ENCODE measurements around the gene MYBPC3.
A peak's percentile ranks its signal among the peaks of the same experiment; 100 is the strongest.

The MYBPC3 gene

DNA sequence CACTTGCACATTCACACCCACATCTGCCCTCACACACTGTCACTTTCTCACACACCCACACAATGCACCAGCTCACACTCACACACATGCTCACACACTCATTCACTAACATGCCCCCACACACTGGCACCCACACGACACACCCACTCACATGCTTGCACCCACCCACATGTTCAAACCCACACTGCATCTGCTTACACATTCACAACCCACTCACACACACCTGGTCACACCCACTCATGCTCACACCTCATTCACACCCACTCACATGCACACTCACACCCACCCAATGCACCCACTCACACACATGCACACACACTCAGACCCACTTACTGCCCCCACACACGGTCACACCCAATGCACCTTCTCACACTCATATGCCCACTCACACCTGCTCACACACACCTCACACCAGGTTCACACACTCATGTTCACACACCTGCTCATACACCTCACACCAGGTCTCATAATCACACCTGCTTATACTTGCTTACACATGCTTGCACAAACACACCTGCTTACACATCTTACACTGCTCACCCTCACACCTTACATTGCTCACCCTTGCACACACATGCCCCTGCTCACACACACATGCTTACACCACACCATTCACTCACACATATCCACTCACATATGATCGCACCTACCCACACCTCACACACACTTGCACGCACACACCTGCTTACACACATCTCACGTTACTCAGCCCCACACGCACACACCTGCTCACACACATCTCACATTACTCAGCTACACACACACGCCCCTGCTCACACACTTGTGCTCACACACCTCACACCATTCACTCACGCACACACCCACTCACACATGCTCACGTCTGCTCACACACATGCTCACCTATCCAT is 3.9 kb upstream of the MYBPC3 start:
- H4K91ac ChIP-seq (ENCODE audit: low read depth, low read length): no peak overlapping the region
- no peak overlapping the region for H4K8ac ChIP-seq (ENCODE audit: low read depth, low read length)
- H3K79me1 ChIP-seq (ENCODE audit: low read length): no peaks in the 10 kb centered on the region
- H2AK5ac ChIP-seq (ENCODE audit: low read length): no peak overlapping the region
- no peak overlapping the region for H2BK5ac ChIP-seq (ENCODE audit: low read depth, low read length, poor library complexity)
- H3K36me3 ChIP-seq (ENCODE audit: control insufficient read depth in 1 of 2, insufficient read depth in 2 of 2, low read length in 2 of 2): no peaks in the 10 kb centered on the region
- H3K4me1 ChIP-seq (ENCODE audit: control insufficient read depth in 1 of 2, insufficient read depth in 2 of 2, low read length in 2 of 2): peaks cover 0 to 6% of the 10 kb centered on the region in 2 experiments
- H3K79me2 ChIP-seq (ENCODE audit: control insufficient read depth, insufficient read depth, low read length, poor library complexity): no peaks in the 10 kb centered on the region
- no peak overlapping the region for H3K4me2 ChIP-seq (ENCODE audit: low read length)
- H2BK120ac ChIP-seq (ENCODE audit: insufficient read depth, low read length, poor library complexity): no peak overlapping the region
- H3K9me3 ChIP-seq (ENCODE audit: insufficient read depth, low read depth, low read length): peaks cover 22% of the 10 kb centered on the region
- H3K9ac ChIP-seq (ENCODE audit: low read length): no peak overlapping the region
- no peak overlapping the region for H2BK12ac ChIP-seq (ENCODE audit: low read length)
- H3K4me3 ChIP-seq (ENCODE audit: low read depth, low read length): peak overlapping the region; percentile 13
- no peak overlapping the region for H4K12ac ChIP-seq (ENCODE audit: low read depth, low read length)
- peak overlapping the region; percentile 8 for H3K23ac ChIP-seq (ENCODE audit: low read length)
- no peak for DNase-seq
- H3K27ac ChIP-seq (ENCODE audit: low read depth, low read length): no peak overlapping the region
- H3K4ac ChIP-seq (ENCODE audit: low read depth, low read length): no peak overlapping the region
- no peak overlapping the region for H3K18ac ChIP-seq (ENCODE audit: low read length)
- no peak overlapping the region for H3K14ac ChIP-seq (ENCODE audit: low read length)
- 100% methylated on average over 3 of the region's 9 CpGs for WGBS (ENCODE audit: extremely low coverage, insufficient coverage, insufficient read length)
- H2AFZ ChIP-seq (ENCODE audit: insufficient read depth, low read length, poor library complexity): no peak overlapping the region
- no peaks in the 10 kb centered on the region for H3K27me3 ChIP-seq (ENCODE audit: insufficient read depth, low read length)

DNA sequence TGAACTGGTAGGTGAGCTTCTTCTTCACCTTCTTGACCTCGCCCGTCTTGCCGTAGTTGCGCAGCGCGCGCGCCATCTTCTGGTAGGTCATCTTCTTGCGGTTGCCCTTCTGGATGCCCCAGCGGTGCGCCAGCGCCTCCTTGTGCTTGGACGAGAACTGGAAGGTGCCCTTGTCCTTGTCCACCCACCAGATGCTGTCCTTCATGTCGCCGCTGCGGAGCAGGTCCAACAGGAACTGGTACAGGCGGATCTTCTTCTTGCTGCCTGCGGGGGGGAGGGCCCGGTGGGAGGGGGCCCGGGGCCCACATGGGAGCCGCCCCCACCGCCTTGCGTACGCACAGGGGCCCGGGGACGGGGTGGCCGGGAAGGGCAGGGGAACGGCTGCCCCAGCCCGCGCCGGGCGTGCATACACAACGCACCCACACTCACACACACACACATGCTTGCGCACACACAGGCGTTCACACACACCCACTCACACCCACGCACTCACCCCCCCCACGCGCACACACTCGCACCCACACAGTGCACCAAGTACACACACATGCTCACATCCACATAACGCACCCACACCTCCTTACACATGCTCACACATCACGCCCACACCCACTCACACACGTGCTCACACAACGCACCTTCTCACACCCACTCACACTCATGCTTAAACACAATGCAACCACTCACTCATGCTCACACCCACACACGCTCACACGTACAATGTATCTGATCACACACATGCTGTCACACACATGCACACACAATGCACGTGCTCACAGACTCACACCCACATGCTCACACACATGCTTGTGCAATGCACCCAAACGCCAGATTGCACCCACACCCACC is 3.0 kb upstream of the MYBPC3 start:
- H3K4me1 ChIP-seq (ENCODE audit: control insufficient read depth in 1 of 2, insufficient read depth in 2 of 2, low read length in 2 of 2): peaks cover 0 to 6% of the 10 kb centered on the region in 2 experiments
- no peaks in the 10 kb centered on the region for H3K79me1 ChIP-seq (ENCODE audit: low read length)
- H3K36me3 ChIP-seq (ENCODE audit: control insufficient read depth in 1 of 2, insufficient read depth in 2 of 2, low read length in 2 of 2): no peaks in the 10 kb centered on the region
- H3K23ac ChIP-seq (ENCODE audit: low read length): no peak overlapping the region
- no peak overlapping the region for H3K18ac ChIP-seq (ENCODE audit: low read length)
- H3K14ac ChIP-seq (ENCODE audit: low read length): no peak overlapping the region
- H4K12ac ChIP-seq (ENCODE audit: low read depth, low read length): no peak overlapping the region
- no peak overlapping the region for H3K4ac ChIP-seq (ENCODE audit: low read depth, low read length)
- H2AK5ac ChIP-seq (ENCODE audit: low read length): no peak overlapping the region
- no peak overlapping the region for H2BK120ac ChIP-seq (ENCODE audit: insufficient read depth, low read length, poor library complexity)
- no peak overlapping the region for H3K27ac ChIP-seq (ENCODE audit: low read depth, low read length)
- H3K79me2 ChIP-seq (ENCODE audit: control insufficient read depth, insufficient read depth, low read length, poor library complexity): no peaks in the 10 kb centered on the region
- peak overlapping the region; percentile 63 for H3K4me2 ChIP-seq (ENCODE audit: low read length)
- H3K4me3 ChIP-seq (ENCODE audit: low read depth, low read length): peak overlapping the region; percentile 57
- 100% methylated on average over 2 of the region's 47 CpGs for WGBS (ENCODE audit: extremely low coverage, insufficient coverage, insufficient read length)
- DNase-seq: peak; percentile 94 to 99
- H4K91ac ChIP-seq (ENCODE audit: low read depth, low read length): peak overlapping the region; percentile 65
- H3K27me3 ChIP-seq (ENCODE audit: insufficient read depth, low read length): no peaks in the 10 kb centered on the region
- H3K9me3 ChIP-seq (ENCODE audit: insufficient read depth, low read depth, low read length): peaks cover 22% of the 10 kb centered on the region
- H2BK12ac ChIP-seq (ENCODE audit: low read length): no peak overlapping the region
- no peak overlapping the region for H2AFZ ChIP-seq (ENCODE audit: insufficient read depth, low read length, poor library complexity)
- H4K8ac ChIP-seq (ENCODE audit: low read depth, low read length): no peak overlapping the region
- H2BK5ac ChIP-seq (ENCODE audit: low read depth, low read length, poor library complexity): no peak overlapping the region
- H3K9ac ChIP-seq (ENCODE audit: low read length): no peak overlapping the region

DNA sequence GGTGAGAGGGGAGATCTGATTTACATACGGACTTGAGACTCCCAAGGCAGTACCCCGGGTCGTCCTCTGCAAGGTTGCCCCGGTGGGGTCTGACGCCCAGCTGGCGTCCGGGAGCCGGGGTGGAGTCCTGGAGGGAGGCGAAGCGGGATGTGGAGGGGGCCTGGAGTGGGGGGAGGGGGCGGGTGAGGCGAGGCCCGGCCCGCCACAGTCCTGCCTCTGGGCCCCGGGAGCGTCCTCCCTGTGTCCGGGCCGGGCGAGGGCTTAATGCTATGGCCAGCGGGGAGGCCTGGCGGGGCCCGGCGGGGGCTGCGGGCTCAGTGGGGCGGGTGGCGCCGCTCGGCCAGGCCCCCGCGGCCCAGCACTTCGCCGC is 2.4 kb upstream of the MYBPC3 start:
- Histone ChIP-seq H2BK12ac (ENCODE audit: low read length) (no peak overlapping the region), H3K4me3 (ENCODE audit: low read depth, low read length) (peak overlapping the region; percentile 57), H4K91ac (ENCODE audit: low read depth, low read length) (peak overlapping the region; percentile 65), H4K12ac (ENCODE audit: low read depth, low read length) (no peak overlapping the region), H3K79me2 (ENCODE audit: control insufficient read depth, insufficient read depth, low read length, poor library complexity) (no peaks in the 10 kb centered on the region), H3K18ac (ENCODE audit: low read length) (no peak overlapping the region), H3K27me3 (ENCODE audit: insufficient read depth, low read length) (no peaks in the 10 kb centered on the region), H3K4me2 (ENCODE audit: low read length) (peak overlapping the region; percentile 63), H3K14ac (ENCODE audit: low read length) (no peak overlapping the region), H3K79me1 (ENCODE audit: low read length) (no peaks in the 10 kb centered on the region), H3K9ac (ENCODE audit: low read length) (no peak overlapping the region), H3K4ac (ENCODE audit: low read depth, low read length) (no peak overlapping the region), H3K36me3 (ENCODE audit: control insufficient read depth in 1 of 2, insufficient read depth in 2 of 2, low read length in 2 of 2) (no peaks in the 10 kb centered on the region), H2AFZ (ENCODE audit: insufficient read depth, low read length, poor library complexity) (no peak overlapping the region), H2AK5ac (ENCODE audit: low read length) (no peak overlapping the region), H2BK120ac (ENCODE audit: insufficient read depth, low read length, poor library complexity) (no peak overlapping the region), H4K8ac (ENCODE audit: low read depth, low read length) (peak overlapping the region; percentile 49), H3K4me1 (ENCODE audit: control insufficient read depth in 1 of 2, insufficient read depth in 2 of 2, low read length in 2 of 2) (peaks cover 0 to 6% of the 10 kb centered on the region in 2 experiments), H3K23ac (ENCODE audit: low read length) (no peak overlapping the region), H3K27ac (ENCODE audit: low read depth, low read length) (no peak overlapping the region), H3K9me3 (ENCODE audit: insufficient read depth, low read depth, low read length) (peaks cover 22% of the 10 kb centered on the region), H2BK5ac (ENCODE audit: low read depth, low read length, poor library complexity) (no peak overlapping the region)
- WGBS (ENCODE audit: extremely low coverage, insufficient coverage, insufficient read length): no CpG with 5 or more reads among the region's 32 CpGs
- DNase-seq: no peak

DNA sequence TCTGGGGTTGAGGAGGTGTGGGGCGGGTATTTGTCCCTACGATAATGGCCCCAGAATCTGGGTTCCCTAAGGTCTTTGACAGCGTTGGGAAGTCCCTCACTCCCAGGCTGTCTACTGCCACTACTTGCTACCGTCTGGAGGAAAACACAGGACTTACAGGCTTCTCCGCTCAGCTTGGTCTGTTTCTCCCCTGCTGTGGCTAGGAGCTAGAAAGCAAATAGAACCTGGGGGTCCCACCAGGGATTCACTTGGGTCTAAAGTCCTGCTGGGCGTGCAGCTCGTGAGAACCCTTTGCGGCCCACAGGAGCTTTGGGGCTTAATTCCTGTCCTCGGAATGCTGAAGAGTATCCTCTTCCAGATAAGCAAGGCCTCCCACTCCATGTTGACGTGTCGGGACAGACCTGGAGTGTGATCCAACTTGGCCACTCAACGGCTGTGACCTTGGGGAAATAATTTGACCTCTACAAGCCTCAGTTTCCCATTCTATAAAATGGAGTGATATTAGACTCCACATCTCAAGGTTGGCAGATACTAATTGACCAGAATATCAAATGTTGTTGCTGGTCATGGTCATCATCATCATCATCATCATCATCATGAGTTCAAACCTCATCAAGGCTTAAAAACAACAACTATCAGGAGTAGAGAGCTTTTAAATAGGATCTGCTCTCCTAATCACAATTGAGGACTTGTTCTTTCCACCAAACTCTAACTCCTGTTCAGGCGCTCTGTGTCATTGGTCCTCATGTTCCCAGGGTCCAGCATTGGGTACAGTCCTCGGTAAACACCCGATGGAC is 1.7 kb upstream of the MYBPC3 start:
- H2AK5ac ChIP-seq (ENCODE audit: low read length): no peak overlapping the region
- H3K4ac ChIP-seq (ENCODE audit: low read depth, low read length): no peak overlapping the region
- H4K91ac ChIP-seq (ENCODE audit: low read depth, low read length): no peak overlapping the region
- peaks cover 22% of the 10 kb centered on the region for H3K9me3 ChIP-seq (ENCODE audit: insufficient read depth, low read depth, low read length)
- no peaks in the 10 kb centered on the region for H3K27me3 ChIP-seq (ENCODE audit: insufficient read depth, low read length)
- H2BK12ac ChIP-seq (ENCODE audit: low read length): no peak overlapping the region
- peaks cover 0 to 6% of the 10 kb centered on the region in 2 experiments for H3K4me1 ChIP-seq (ENCODE audit: control insufficient read depth in 1 of 2, insufficient read depth in 2 of 2, low read length in 2 of 2)
- H2BK120ac ChIP-seq (ENCODE audit: insufficient read depth, low read length, poor library complexity): no peak overlapping the region
- no peak overlapping the region for H3K27ac ChIP-seq (ENCODE audit: low read depth, low read length)
- H3K14ac ChIP-seq (ENCODE audit: low read length): no peak overlapping the region
- H2BK5ac ChIP-seq (ENCODE audit: low read depth, low read length, poor library complexity): no peak overlapping the region
- H3K4me2 ChIP-seq (ENCODE audit: low read length): peak overlapping the region; percentile 63
- no peak overlapping the region for H3K9ac ChIP-seq (ENCODE audit: low read length)
- H2AFZ ChIP-seq (ENCODE audit: insufficient read depth, low read length, poor library complexity): no peak overlapping the region
- no peak overlapping the region for H3K23ac ChIP-seq (ENCODE audit: low read length)
- WGBS (ENCODE audit: extremely low coverage, insufficient coverage, insufficient read length): no CpG with 5 or more reads among the region's 15 CpGs
- no peaks in the 10 kb centered on the region for H3K79me1 ChIP-seq (ENCODE audit: low read length)
- H3K79me2 ChIP-seq (ENCODE audit: control insufficient read depth, insufficient read depth, low read length, poor library complexity): no peaks in the 10 kb centered on the region
- H3K36me3 ChIP-seq (ENCODE audit: control insufficient read depth in 1 of 2, insufficient read depth in 2 of 2, low read length in 2 of 2): no peaks in the 10 kb centered on the region
- DNase-seq: no peak
- H3K18ac ChIP-seq (ENCODE audit: low read length): no peak overlapping the region
- no peak overlapping the region for H4K8ac ChIP-seq (ENCODE audit: low read depth, low read length)
- H3K4me3 ChIP-seq (ENCODE audit: low read depth, low read length): no peak overlapping the region
- H4K12ac ChIP-seq (ENCODE audit: low read depth, low read length): no peak overlapping the region

Data from trophoblast cell (in vitro differentiated cells and primary cell).